OCI-LY7 (cell line): ENCODE data around the gene MINAR2. TPM values are rescaled to one million over a fixed set of nuclear protein-coding genes. Genes with fewer than 3 reads are reported as not detected.

Experiments used
- BruUV-seq: library from RNA; stranded (reverse); fragments of 400-500 nt; replicated peaks from 2 replicates; lab custom pipeline; 2021; lab: Mats Ljungman, UMichigan
- CTCF ChIA-PET: fragments of 300-600 bp; sonication (Branson Sonifier 250); formaldehyde crosslinking; loops from one replicate; lab custom pipeline; 2022; ENCODE audit warnings: antibody characterized with exemption; ENCODE audit not compliant: unreplicated experiment; lab: Charles Lee
- POLR2A ChIA-PET: fragments of 300-600 bp; sonication (Branson Sonifier 250); formaldehyde crosslinking; loops from one replicate; lab custom pipeline; 2022; ENCODE audit warnings: antibody characterized with exemption; lab: Charles Lee
- DNase-seq: peaks from one replicate; pipeline ENCODE4 v3.0.0-alpha.2; 2015; ENCODE audit warnings: low spot score
- H2AFZ ChIP-seq: fragments of 200-600 bp; sonication (generic), shearing (Covaris generic); 2 replicates; pipeline ENCODE4 v1.6.1; 2014; ENCODE audit warnings: mild to moderate bottlenecking, antibody characterized with exemption, low read length, moderate library complexity
- H3K27ac ChIP-seq: fragments of 200-600 bp; sonication (generic); 2 replicates; pipeline ENCODE4 v1.5.1; 2014; ENCODE audit warnings: mixed run types, low read depth, mild to moderate bottlenecking, moderate library complexity, low read length, inconsistent platforms; ENCODE audit not compliant: poor library complexity, severe bottlenecking
- H3K36me3 ChIP-seq: fragments of 200-600 bp; sonication (generic); 2 replicates; pipeline ENCODE4 v1.6.1; 2014; ENCODE audit warnings: mild to moderate bottlenecking, antibody characterized with exemption, low read length, moderate library complexity, mixed read lengths; ENCODE audit not compliant: insufficient read depth
- H3K4me1 ChIP-seq: fragments of 200-600 bp; sonication (generic); 2 replicates; pipeline ENCODE4 v1.5.1; 2014; ENCODE audit warnings: mild to moderate bottlenecking, low read length; ENCODE audit not compliant: insufficient read depth, poor library complexity, severe bottlenecking
- H3K4me2 ChIP-seq: fragments of 200-600 bp; sonication (generic); 2 replicates; pipeline ENCODE4 v1.6.1; 2014; ENCODE audit warnings: mild to moderate bottlenecking, low read length
- H3K4me3 ChIP-seq: fragments of 200-600 bp; sonication (generic); 2 replicates; pipeline ENCODE4 v1.5.1; 2014; ENCODE audit warnings: mild to moderate bottlenecking, low read depth, low read length; ENCODE audit not compliant: poor library complexity, severe bottlenecking
- H3K79me2 ChIP-seq: fragments of 200-600 bp; sonication (generic); 2 replicates; pipeline ENCODE4 v1.6.1; 2016; ENCODE audit warnings: low read depth, mild to moderate bottlenecking, low read length, moderate library complexity, mixed read lengths; ENCODE audit not compliant: insufficient read depth
- H3K9me2 ChIP-seq: fragments of 200-600 bp; sonication (generic); 2 replicates; pipeline ENCODE4 v1.6.1; 2016; ENCODE audit warnings: mild to moderate bottlenecking, low read length, mixed read lengths; ENCODE audit not compliant: insufficient read depth
- H3K9me3 ChIP-seq: fragments of 200-600 bp; sonication (generic); 2 replicates; pipeline ENCODE4 v1.6.1; 2014; ENCODE audit warnings: mild to moderate bottlenecking, mixed run types, low read length, mixed read lengths
- H4K20me1 ChIP-seq: fragments of 200-600 bp; sonication (generic); 2 replicates; pipeline ENCODE4 v1.6.1; 2014; ENCODE audit warnings: mild to moderate bottlenecking, antibody characterized with exemption, low read length, moderate library complexity, mixed read lengths; ENCODE audit not compliant: insufficient read depth
- EZH2phosphoT487 ChIP-seq: fragments of 200-600 bp; sonication (generic); IDR thresholded peaks from 2 replicates; pipeline ENCODE4 v1.6.1; 2018; ENCODE audit warnings: low read depth, borderline replicate concordance, mild to moderate bottlenecking, mixed run types, antibody characterized with exemption, low read length, moderate library complexity, mixed read lengths
- intact Hi-C: fragments of 100-400 bp; cut with micrococcal nuclease; formaldehyde crosslinking; loops from one replicate; pipeline ENCODE4 v1.10.0; 2022; ENCODE audit not compliant: unreplicated experiment
- total RNA-seq, 2 experiments: library from RNA; depleted of rRNA in 1 of 2; stranded (reverse); fragments of >200 nt in 1 of 2; shearing (Covaris generic) in 1 of 2; gene quantifications; 2 replicates each; pipeline ENCODE4 v1.2.3, GENCODE V29; 2014 to 2022
- TF ChIP-seq, protein P1 (sequence below): fragments of 200-600 bp; sonication (generic); conservative IDR thresholded peaks from 2 replicates; pipeline ENCODE4 v1.5.1; 2014; ENCODE audit warnings: mild to moderate bottlenecking, antibody characterized with exemption, low read length, moderate library complexity, mixed read lengths

MINAR2 gene
- total RNA-seq, 2 experiments from 2014 or later = not detected

DNA sequence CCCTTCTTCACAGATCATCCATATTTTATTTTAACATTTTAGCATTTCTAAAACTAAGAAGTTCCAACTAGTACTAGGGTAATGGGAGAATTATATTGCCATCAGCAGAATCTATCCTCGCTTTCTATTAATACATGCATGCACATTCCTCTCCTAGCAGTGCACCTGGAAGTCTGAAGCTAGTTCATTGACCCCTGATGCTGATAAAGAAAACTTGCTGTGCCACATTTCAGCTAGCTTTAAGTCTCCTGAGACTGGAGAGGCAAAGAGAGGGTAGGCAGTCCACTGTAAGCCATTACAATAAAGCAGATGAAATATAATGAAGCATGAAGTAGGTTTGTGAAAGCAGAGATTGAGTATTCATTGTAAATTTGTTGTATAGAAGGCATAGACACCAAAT is 15.8 kb downstream of the MINAR2 start:
- H3K27ac ChIP-seq = no peak overlapping the region
- no TSS peak for BruUV-seq
- POLR2A ChIA-PET = no interaction called here
- intact Hi-C loops = loop anchor here (10.0 kb wide), 1 partner anchor 589 kb away; no protein-coding TSS in a partner anchor
- TF ChIP-seq, protein P1, sequence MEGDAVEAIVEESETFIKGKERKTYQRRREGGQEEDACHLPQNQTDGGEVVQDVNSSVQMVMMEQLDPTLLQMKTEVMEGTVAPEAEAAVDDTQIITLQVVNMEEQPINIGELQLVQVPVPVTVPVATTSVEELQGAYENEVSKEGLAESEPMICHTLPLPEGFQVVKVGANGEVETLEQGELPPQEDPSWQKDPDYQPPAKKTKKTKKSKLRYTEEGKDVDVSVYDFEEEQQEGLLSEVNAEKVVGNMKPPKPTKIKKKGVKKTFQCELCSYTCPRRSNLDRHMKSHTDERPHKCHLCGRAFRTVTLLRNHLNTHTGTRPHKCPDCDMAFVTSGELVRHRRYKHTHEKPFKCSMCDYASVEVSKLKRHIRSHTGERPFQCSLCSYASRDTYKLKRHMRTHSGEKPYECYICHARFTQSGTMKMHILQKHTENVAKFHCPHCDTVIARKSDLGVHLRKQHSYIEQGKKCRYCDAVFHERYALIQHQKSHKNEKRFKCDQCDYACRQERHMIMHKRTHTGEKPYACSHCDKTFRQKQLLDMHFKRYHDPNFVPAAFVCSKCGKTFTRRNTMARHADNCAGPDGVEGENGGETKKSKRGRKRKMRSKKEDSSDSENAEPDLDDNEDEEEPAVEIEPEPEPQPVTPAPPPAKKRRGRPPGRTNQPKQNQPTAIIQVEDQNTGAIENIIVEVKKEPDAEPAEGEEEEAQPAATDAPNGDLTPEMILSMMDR = no peak
- TF ChIP-seq EZH2phosphoT487 = no peak
- H3K4me1 ChIP-seq = no peaks in the 10 kb centered on the region
- H3K4me2 ChIP-seq = no peak overlapping the region
- H3K79me2 ChIP-seq = no peaks in the 10 kb centered on the region
- no peaks in the 10 kb centered on the region for H3K9me3 ChIP-seq
- H3K9me2 ChIP-seq = no peaks in the 10 kb centered on the region
- no peak for DNase-seq
- no peak overlapping the region for H2AFZ ChIP-seq
- no peaks in the 10 kb centered on the region for H3K36me3 ChIP-seq
- no peak overlapping the region for H3K4me3 ChIP-seq
- CTCF ChIA-PET = no interaction called here
- no peaks in the 10 kb centered on the region for H4K20me1 ChIP-seq

DNA sequence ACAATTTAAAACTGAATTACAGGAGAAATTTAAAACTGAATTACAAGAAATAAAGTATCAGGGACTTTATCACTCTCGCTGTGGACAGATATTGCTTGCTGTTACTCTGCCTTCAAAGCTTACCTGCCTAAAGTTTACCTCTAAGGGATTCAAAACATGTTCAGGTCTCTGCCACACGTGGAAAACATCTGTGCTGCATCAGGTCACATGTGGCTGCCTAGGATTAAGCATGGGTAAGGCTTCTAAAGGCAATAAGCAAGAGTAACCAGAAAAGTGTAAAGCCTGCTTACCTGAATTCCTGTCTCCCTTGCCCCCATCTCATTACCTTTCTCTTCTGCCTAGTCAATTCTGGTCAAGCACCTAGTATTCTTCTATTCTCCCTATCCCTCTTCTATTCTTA is 18.9 kb downstream of the MINAR2 start:
- no peaks in the 10 kb centered on the region for H3K4me1 ChIP-seq
- ChIA-PET POLR2A (no interaction called here), CTCF (no interaction called here)
- no peaks in the 10 kb centered on the region for H3K9me3 ChIP-seq
- no peaks in the 10 kb centered on the region for H3K36me3 ChIP-seq
- intact Hi-C loops = loop anchor here (5.0 to 10.0 kb wide), 3 partner anchors 104 to 1554 kb away; no protein-coding TSS in a partner anchor
- no peaks in the 10 kb centered on the region for H3K79me2 ChIP-seq
- no peak overlapping the region for H2AFZ ChIP-seq
- no peak overlapping the region for H3K4me3 ChIP-seq
- no peaks in the 10 kb centered on the region for H3K9me2 ChIP-seq
- H4K20me1 ChIP-seq = no peaks in the 10 kb centered on the region
- no peak for TF ChIP-seq EZH2phosphoT487
- TF ChIP-seq, protein P1 = no peak
- H3K27ac ChIP-seq = no peak overlapping the region
- no peak overlapping the region for H3K4me2 ChIP-seq
- no peak for DNase-seq
- BruUV-seq = no TSS peak

DNA sequence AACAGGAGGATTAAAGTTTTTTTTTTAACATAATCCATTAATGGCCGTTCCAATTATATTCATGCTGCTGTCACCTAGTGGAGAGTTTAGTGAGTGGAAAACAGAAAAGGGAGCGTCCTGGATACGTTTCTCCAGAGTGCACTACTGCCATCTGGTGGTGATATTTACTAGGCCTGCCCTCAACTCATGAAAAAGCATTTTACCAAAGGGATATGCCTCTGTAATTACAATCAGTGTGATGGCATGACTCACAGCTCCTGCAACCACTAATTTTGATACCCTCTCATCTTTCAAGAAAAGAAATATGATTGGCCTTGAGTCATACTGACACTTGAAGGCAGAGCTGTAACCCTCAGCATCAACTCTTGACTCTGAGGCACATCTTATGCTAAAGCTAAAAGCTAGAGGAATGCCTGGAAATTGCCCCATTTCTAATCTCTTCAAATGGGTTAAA is 20.1 kb downstream of the MINAR2 start:
- H3K4me3 ChIP-seq = no peak overlapping the region
- no peaks in the 10 kb centered on the region for H3K4me1 ChIP-seq
- H3K4me2 ChIP-seq = no peak overlapping the region
- no peak overlapping the region for H3K27ac ChIP-seq
- H3K36me3 ChIP-seq = no peaks in the 10 kb centered on the region
- ChIA-PET POLR2A (interaction anchor here (0.5 to 1.0 kb wide), 3 partner anchors 10 to 143 kb away, joined by 3 to 4 read pairs (median 3); no protein-coding TSS in a partner anchor), CTCF (no interaction called here)
- no peaks in the 10 kb centered on the region for H3K9me3 ChIP-seq
- H3K79me2 ChIP-seq = no peaks in the 10 kb centered on the region
- peak; percentile 83 for DNase-seq
- no peak for TF ChIP-seq EZH2phosphoT487
- TF ChIP-seq, protein P1 = peak; percentile 99
- H4K20me1 ChIP-seq = no peaks in the 10 kb centered on the region
- BruUV-seq = no TSS peak
- intact Hi-C loops = loop anchor here (5.0 to 10.0 kb wide), 3 partner anchors 106 to 1556 kb away; no protein-coding TSS in a partner anchor
- no peak overlapping the region for H2AFZ ChIP-seq
- H3K9me2 ChIP-seq = no peaks in the 10 kb centered on the region
